GM10266 (cell line): ENCODE data around the gene PSTPIP2.

Experiments
- DNase-seq: peaks from one replicate; pipeline ENCODE4 v3.0.0; 2012; ENCODE audit errors: extremely low spot score
- TF ChIP-seq, protein P1 (sequence below): IDR thresholded peaks from 2 replicates; pipeline ENCODE4 v1.5.1; 2012; ENCODE audit warnings: mild to moderate bottlenecking, low read depth; ENCODE audit not compliant: control insufficient read depth, insufficient read depth; ENCODE audit errors: missing control alignments

Gene PSTPIP2

DNA sequence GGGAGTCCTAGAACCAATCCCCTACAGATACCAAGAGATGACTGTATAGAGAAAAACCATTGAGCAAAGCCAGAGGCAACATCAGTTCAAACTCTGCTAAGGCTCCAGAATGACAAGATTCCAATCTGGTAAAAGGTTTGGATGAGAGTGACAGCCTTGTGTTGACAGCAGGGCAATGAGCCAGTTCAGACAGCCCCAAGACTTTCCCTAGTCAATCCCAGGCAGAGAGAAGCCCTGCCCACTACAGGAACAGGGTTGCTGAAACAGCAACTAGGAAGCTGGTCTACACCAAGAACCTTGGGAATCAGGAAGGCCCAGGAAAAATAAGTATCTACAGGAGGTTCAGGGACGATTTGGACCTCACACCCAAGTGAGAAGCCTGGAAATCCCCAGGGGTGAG, 3.3 kb downstream of the PSTPIP2 start:
- DNase-seq: no peak
- TF ChIP-seq, protein P1, sequence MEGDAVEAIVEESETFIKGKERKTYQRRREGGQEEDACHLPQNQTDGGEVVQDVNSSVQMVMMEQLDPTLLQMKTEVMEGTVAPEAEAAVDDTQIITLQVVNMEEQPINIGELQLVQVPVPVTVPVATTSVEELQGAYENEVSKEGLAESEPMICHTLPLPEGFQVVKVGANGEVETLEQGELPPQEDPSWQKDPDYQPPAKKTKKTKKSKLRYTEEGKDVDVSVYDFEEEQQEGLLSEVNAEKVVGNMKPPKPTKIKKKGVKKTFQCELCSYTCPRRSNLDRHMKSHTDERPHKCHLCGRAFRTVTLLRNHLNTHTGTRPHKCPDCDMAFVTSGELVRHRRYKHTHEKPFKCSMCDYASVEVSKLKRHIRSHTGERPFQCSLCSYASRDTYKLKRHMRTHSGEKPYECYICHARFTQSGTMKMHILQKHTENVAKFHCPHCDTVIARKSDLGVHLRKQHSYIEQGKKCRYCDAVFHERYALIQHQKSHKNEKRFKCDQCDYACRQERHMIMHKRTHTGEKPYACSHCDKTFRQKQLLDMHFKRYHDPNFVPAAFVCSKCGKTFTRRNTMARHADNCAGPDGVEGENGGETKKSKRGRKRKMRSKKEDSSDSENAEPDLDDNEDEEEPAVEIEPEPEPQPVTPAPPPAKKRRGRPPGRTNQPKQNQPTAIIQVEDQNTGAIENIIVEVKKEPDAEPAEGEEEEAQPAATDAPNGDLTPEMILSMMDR: no peak

DNA sequence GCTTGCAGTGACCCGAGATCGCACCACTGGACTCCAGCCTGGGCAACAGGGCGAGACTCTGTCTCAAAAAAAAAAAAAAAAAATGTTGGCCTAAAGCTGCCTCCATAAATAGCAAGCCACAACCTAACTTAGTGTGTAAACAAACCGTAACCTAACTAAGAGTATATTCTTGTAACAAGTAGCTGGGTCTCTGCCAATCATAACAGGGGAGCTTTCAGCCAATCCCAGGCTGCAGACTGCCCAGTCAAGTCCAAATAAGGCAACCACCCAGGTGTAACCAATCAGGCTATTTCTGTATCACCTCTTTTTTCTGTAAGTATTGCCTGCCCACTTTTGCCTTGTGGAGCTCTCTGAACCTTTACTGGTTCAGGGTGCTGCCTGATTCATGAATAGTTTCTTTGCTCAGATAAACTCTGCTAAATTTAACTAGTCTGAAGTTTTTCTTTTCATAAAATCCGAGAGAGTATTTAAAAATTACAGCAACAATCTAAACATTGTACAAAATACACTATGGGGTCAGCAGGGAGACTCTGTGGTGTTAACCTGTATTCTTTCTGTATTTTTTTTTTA, 4.5 kb downstream of the PSTPIP2 start:
- TF ChIP-seq, protein P1: no peak
- no peak for DNase-seq

- TF ChIP-seq, protein P1: no peak
Observed at GRCh38 chr18:46062781-46063180, 9.3 kb downstream of the PSTPIP2 start.

DNA sequence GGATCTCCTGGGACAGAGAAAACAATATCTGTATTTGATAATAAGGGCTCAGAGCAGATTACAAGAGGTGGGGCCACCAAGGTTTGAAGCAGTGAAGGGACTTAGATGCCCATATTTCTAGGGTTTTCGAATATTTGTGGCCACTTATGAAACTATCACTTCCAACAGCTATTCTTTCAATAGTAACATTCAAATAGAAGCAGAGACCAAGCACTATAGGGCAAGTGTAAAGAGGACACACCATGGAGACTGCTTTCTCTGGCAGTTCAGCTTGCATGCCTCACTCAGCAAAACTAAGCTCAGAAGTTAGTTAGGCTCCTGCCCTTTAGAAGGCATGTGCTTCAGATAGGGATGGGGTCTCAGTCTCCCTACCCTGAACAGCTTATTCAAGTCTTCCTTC, 10.3 kb downstream of the PSTPIP2 start:
- TF ChIP-seq, protein P1: no peak
- no peak for DNase-seq

More at GRCh38 chr18:46062781-46063180, 9.3 kb downstream of the PSTPIP2 start:
- no peak for DNase-seq

GRCh38 chr18:46061387-46061786, 10.7 kb downstream of the PSTPIP2 start:
- TF ChIP-seq, protein P1: no peak
- DNase-seq: no peak

- TF ChIP-seq, protein P1: no peak
- DNase-seq: no peak
Observed at GRCh38 chr18:46060359-46060841, 11.7 kb downstream of the PSTPIP2 start.

- TF ChIP-seq, protein P1: no peak
- DNase-seq: no peak
Observed at GRCh38 chr18:46055838-46056230, 16.2 kb downstream of the PSTPIP2 start.
